H9 (cell line): ENCODE data around the gene STK32B. TPM values are rescaled to one million over a fixed set of nuclear protein-coding genes. Genes with fewer than 3 reads are reported as not detected.

Experiments
- DNase-seq: peaks from one replicate; pipeline ENCODE4 v3.0.0-alpha.2; 2017
- H2AFZ ChIP-seq: one replicate; pipeline ENCODE4 v1.6.1; 2013; ENCODE audit warnings: mild to moderate bottlenecking, low read length, control low read depth, moderate library complexity
- H2AK5ac ChIP-seq: 2 replicates; pipeline ENCODE4 v1.6.1; 2013; ENCODE audit warnings: low read length, control low read depth, mixed read lengths; ENCODE audit not compliant: insufficient read length
- H2BK120ac ChIP-seq: one replicate; pipeline ENCODE4 v1.6.1; 2013; ENCODE audit warnings: low read depth, mild to moderate bottlenecking, low read length, control low read depth, inconsistent platforms; ENCODE audit not compliant: poor library complexity, severe bottlenecking
- H2BK12ac ChIP-seq: 2 replicates; pipeline ENCODE4 v1.6.1; 2013; ENCODE audit warnings: low read length, control low read depth, mixed read lengths, low read depth; ENCODE audit not compliant: insufficient read length
- H2BK15ac ChIP-seq: 2 replicates; pipeline ENCODE4 v1.6.1; 2013; ENCODE audit warnings: low read depth, low read length, control low read depth
- H2BK20ac ChIP-seq: one replicate; pipeline ENCODE4 v1.6.1; 2013; ENCODE audit warnings: low read depth, mild to moderate bottlenecking, low read length, control low read depth, inconsistent platforms; ENCODE audit not compliant: poor library complexity, severe bottlenecking
- H2BK5ac ChIP-seq: 2 replicates; pipeline ENCODE4 v1.6.1; 2013; ENCODE audit warnings: low read length, control low read depth, mixed read lengths; ENCODE audit not compliant: insufficient read length
- H3K14ac ChIP-seq: 2 replicates; pipeline ENCODE4 v1.6.1; 2013; ENCODE audit warnings: low read length, control low read depth; ENCODE audit not compliant: insufficient read depth
- H3K18ac ChIP-seq: 2 replicates; pipeline ENCODE4 v1.6.1; 2013; ENCODE audit warnings: low read depth, mild to moderate bottlenecking, mixed read lengths, low read length, control low read depth; ENCODE audit not compliant: insufficient read length
- H3K23ac ChIP-seq: 2 replicates; pipeline ENCODE4 v1.6.1; 2013; ENCODE audit warnings: low read length, control low read depth, mixed read lengths, low read depth; ENCODE audit not compliant: insufficient read length
- H3K23me2 ChIP-seq: 2 replicates; pipeline ENCODE4 v1.6.1; 2013; ENCODE audit warnings: low read depth, mild to moderate bottlenecking, mixed read lengths, low read length, control low read depth; ENCODE audit not compliant: insufficient read length, poor library complexity, severe bottlenecking
- H3K27ac ChIP-seq: 2 replicates; pipeline ENCODE4 v1.5.1; 2013; ENCODE audit warnings: low read length, control low read depth, mixed read lengths, low read depth; ENCODE audit not compliant: insufficient read length
- H3K27me3 ChIP-seq: 2 replicates; pipeline ENCODE4 v1.6.1; 2013; ENCODE audit warnings: low read length, control low read depth, inconsistent platforms; ENCODE audit not compliant: insufficient read depth
- H3K4ac ChIP-seq: 2 replicates; pipeline ENCODE4 v1.6.1; 2013; ENCODE audit warnings: low read depth, mild to moderate bottlenecking, control low read depth, inconsistent platforms, low read length, moderate library complexity
- H3K4me1 ChIP-seq: 2 replicates; pipeline ENCODE4 v1.6.1; 2013; ENCODE audit warnings: low read length, control low read depth, inconsistent platforms; ENCODE audit not compliant: insufficient read depth
- H3K4me2 ChIP-seq: 2 replicates; pipeline ENCODE4 v1.6.1; 2013; ENCODE audit warnings: low read length, control low read depth, mixed read lengths; ENCODE audit not compliant: insufficient read length, insufficient read depth
- H3K56ac ChIP-seq: 2 replicates; pipeline ENCODE4 v1.6.1; 2013; ENCODE audit warnings: low read depth, mild to moderate bottlenecking, mixed read lengths, low read length, control low read depth; ENCODE audit not compliant: insufficient read length
- H3K79me1 ChIP-seq: 2 replicates; pipeline ENCODE4 v1.6.1; 2013; ENCODE audit warnings: low read depth, mild to moderate bottlenecking, moderate library complexity, low read length, control low read depth, inconsistent platforms; ENCODE audit not compliant: insufficient read depth, poor library complexity, severe bottlenecking
- H3K79me2 ChIP-seq: 2 replicates; pipeline ENCODE4 v1.6.1; 2013; ENCODE audit warnings: low read length, control low read depth, inconsistent platforms; ENCODE audit not compliant: insufficient read depth
- H3K9ac ChIP-seq: 2 replicates; pipeline ENCODE4 v1.6.1; 2013; ENCODE audit warnings: low read length, control low read depth, mixed read lengths; ENCODE audit not compliant: insufficient read length; ENCODE audit errors: extremely low read depth
- H3K9me3 ChIP-seq: one replicate; pipeline ENCODE4 v1.6.1; 2013; ENCODE audit warnings: low read depth, low read length, inconsistent platforms; ENCODE audit not compliant: control insufficient read depth
- H3T11ph ChIP-seq: one replicate; pipeline ENCODE4 v1.6.1; 2013; ENCODE audit warnings: mild to moderate bottlenecking, low read length, control low read depth, inconsistent platforms
- H4K20me1 ChIP-seq: one replicate; pipeline ENCODE4 v1.6.1; 2013; ENCODE audit not compliant: control insufficient read depth, insufficient read length, insufficient read depth
- H4K5ac ChIP-seq: 2 replicates; pipeline ENCODE4 v1.6.1; 2013; ENCODE audit warnings: low read depth, mild to moderate bottlenecking, mixed read lengths, low read length, control low read depth; ENCODE audit not compliant: insufficient read length
- H4K8ac ChIP-seq: replicated peaks from 2 replicates; pipeline ENCODE4 v1.6.1; 2013; ENCODE audit warnings: low read length, control low read depth, mixed read lengths, low read depth; ENCODE audit not compliant: insufficient read length
- H4K91ac ChIP-seq: 2 replicates; pipeline ENCODE4 v1.6.1; 2013; ENCODE audit warnings: low read depth, mild to moderate bottlenecking, moderate library complexity, mixed read lengths, low read length, control low read depth; ENCODE audit not compliant: insufficient read length
- H3K27ac Mint-ChIP-seq, 3 experiments: 2 replicates in 2 of 3; 3 replicates in 1 of 3; pipeline ENCODE4 v1.8.0; 2020 to 2021; ENCODE audit warnings: mixed read lengths in 3 of 3, mild to moderate bottlenecking in 1 of 3, moderate library complexity in 1 of 3
- H3K27me3 Mint-ChIP-seq: 2 replicates; pipeline ENCODE4 v1.8.0; 2021; ENCODE audit warnings: low read depth, mild to moderate bottlenecking, moderate library complexity, mixed read lengths
- H3K36me3 Mint-ChIP-seq, 3 experiments: 2 replicates in 2 of 3; 3 replicates in 1 of 3; pipeline ENCODE4 v1.8.0; 2020 to 2021; ENCODE audit warnings: low read depth in 3 of 3, mixed read lengths in 3 of 3; ENCODE audit not compliant: insufficient read depth in 1 of 3
- H3K4me1 Mint-ChIP-seq, 2 experiments: 2 replicates each; pipeline ENCODE4 v1.8.0; 2020; ENCODE audit warnings: mixed read lengths in 2 of 2
- H3K4me3 Mint-ChIP-seq, 2 experiments: 2 replicates in 1 of 2; 3 replicates in 1 of 2; pipeline ENCODE4 v1.8.0; 2020 to 2021; ENCODE audit warnings: mild to moderate bottlenecking in 2 of 2, mixed read lengths in 2 of 2, moderate library complexity in 1 of 2
- H3K9me3 Mint-ChIP-seq, 2 experiments: 2 replicates in 1 of 2; 3 replicates in 1 of 2; pipeline ENCODE4 v1.8.0; 2020; ENCODE audit warnings: mild to moderate bottlenecking in 2 of 2, mixed read lengths in 2 of 2, moderate library complexity in 1 of 2
- CTCF ChIP-seq: fragments of 200-600 bp; sonication (generic); conservative IDR thresholded peaks from 3 replicates; pipeline ENCODE4 v1.8.0; 2021; ENCODE audit warnings: antibody characterized with exemption, mild to moderate bottlenecking
- WGBS: extraction: QIAGEN DNeasy Blood & Tissue Kit; methylation state at CpG from one replicate; pipeline ENCODE4 v1.1.7; 2013; ENCODE audit warnings: missing lambda C conversion rate, low lambda C conversion rate, mixed read lengths; ENCODE audit not compliant: insufficient read length; ENCODE audit errors: extremely low coverage; 5-methylcytosine and 5-hydroxymethylcytosine counted together
- total RNA-seq: library from RNA; stranded (reverse); gene quantifications from 2 replicates; pipeline ENCODE4 v1.2.1, GENCODE V29; 2021

Gene STK32B
- total RNA-seq, 1 experiment from 2014 or later = 1.0 TPM

DNA sequence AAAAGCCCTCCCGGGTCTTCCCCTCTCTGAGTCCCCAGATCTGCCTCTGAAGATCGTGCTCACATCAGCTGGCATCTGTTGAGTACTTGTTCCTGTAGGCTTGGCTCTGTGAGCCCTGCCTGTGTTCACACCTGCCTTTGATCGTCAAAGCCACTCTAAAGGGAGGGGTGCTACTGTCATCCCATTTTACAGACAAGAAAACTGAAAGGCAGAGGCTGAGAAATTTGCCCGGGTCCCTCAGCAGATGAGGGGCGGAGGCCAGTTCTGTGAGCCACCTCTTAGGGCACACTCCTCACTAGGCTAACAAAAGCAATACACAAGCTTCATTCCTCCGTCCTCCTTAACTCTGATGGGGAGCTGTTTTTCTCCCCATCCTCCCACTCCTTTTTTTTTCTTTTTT is 32.7 kb upstream of the STK32B start:
- no peak overlapping the region for H3K4ac ChIP-seq

More for the DNA sequence above, 32.7 kb upstream of the STK32B start:
- H3K4me1 ChIP-seq = no peaks in the 10 kb centered on the region
- no peaks in the 10 kb centered on the region for H3K23me2 ChIP-seq
- peaks cover 6% of the 10 kb centered on the region; the same call in 1 of the 2 replicates for H3K27me3 ChIP-seq
- H3K79me1 ChIP-seq = no peaks in the 10 kb centered on the region
- no peak for TF ChIP-seq CTCF
- no peak overlapping the region for H3K27ac ChIP-seq
- Mint-ChIP-seq H3K27ac (peak overlapping the region in 2 of 3 experiments; percentile 69 to 70; a peak in 1 of 7 replicates), H3K27me3 (peaks cover 33% of the 10 kb centered on the region), H3K4me1 (peaks cover 12 to 15% of the 10 kb centered on the region in 2 experiments), H3K36me3 (no peaks in the 10 kb centered on the region), H3K9me3 (no peaks in the 10 kb centered on the region; a peak in 2 of 5 replicates), H3K4me3 (0 out of 5 replicates have a peak overlapping the region, but pooled peaks of 1 of the 2 experiments have one; percentile 7)
- H3K14ac ChIP-seq = no peak overlapping the region
- H3K56ac ChIP-seq = no peak overlapping the region
- H3K9me3 ChIP-seq = no peaks in the 10 kb centered on the region
- no peak overlapping the region for H2AK5ac ChIP-seq
- no peak overlapping the region for H2AFZ ChIP-seq
- no peak overlapping the region for H4K91ac ChIP-seq
- no peak overlapping the region for H3K23ac ChIP-seq
- no peak overlapping the region for H3K9ac ChIP-seq
- H4K8ac ChIP-seq = no peak overlapping the region
- peak; percentile 31 for DNase-seq
- WGBS = no CpG with 5 or more reads among the region's 6 CpGs
- peak overlapping the region; percentile 6 for H3K4me2 ChIP-seq
- H3K18ac ChIP-seq = no peak overlapping the region
- no peak overlapping the region for H2BK20ac ChIP-seq
- H4K20me1 ChIP-seq = no peaks in the 10 kb centered on the region
- H2BK5ac ChIP-seq = no peak overlapping the region
- H2BK120ac ChIP-seq = no peak overlapping the region
- H4K5ac ChIP-seq = no peak overlapping the region
- H3T11ph ChIP-seq = no peak overlapping the region
- 0 out of 2 replicates have a peak, but pooled peaks cover 1% of the 10 kb centered on the region for H3K79me2 ChIP-seq
- H2BK12ac ChIP-seq = no peak overlapping the region
- H2BK15ac ChIP-seq = no peak overlapping the region
